Activated T-helper 17 cell treated with anti-CD3 and anti-CD28 coated beads, Interleukin-2, amount 50 U/mL, for 72 hours (primary cell): ENCODE measurements around the gene NAGPA. TPM values are rescaled to one million over a fixed set of nuclear protein-coding genes. Genes with fewer than 3 reads are reported as not detected.

Source experiments
- total RNA-seq, 2 donors: library from RNA; stranded (reverse); gene quantifications; one replicate each; pipeline ENCODE4 v1.2.3, GENCODE V29; 2022

The NAGPA gene
- total RNA-seq, 2 donors from 2014 or later = 8.5 to 18.6 TPM

Other genes starting within 250 kb of the NAGPA start
- not detected for gene SEPTIN12, start 245.6 kb downstream of the NAGPA start, total RNA-seq
- gene SMIM22, start 238.6 kb downstream of the NAGPA start, total RNA-seq = not detected
- 1 to 10 TPM; 8.0 to 8.8 TPM for gene ROGDI, start 231.3 kb downstream of the NAGPA start, total RNA-seq
- gene GLYR1, start 186.6 kb downstream of the NAGPA start, total RNA-seq = 10 to 100 TPM; 57.8 to 97.2 TPM
- 10 to 100 TPM; 23.1 to 38.3 TPM for gene UBN1, start 186.5 kb downstream of the NAGPA start, total RNA-seq
- not detected for gene PPL, start 96.8 kb downstream of the NAGPA start, total RNA-seq
- gene SEC14L5, start 75.6 kb downstream of the NAGPA start, total RNA-seq = 1 to 10 TPM in 1 of 2 donors, under 1 TPM in 1; 0.61 to 1.0 TPM
- gene C16orf89, start 32.0 kb upstream of the NAGPA start, total RNA-seq = not detected
- gene ALG1, start 37.9 kb upstream of the NAGPA start, total RNA-seq = 10 to 100 TPM; 15.1 to 38.1 TPM
- 10 to 100 TPM in 1 of 2 donors, 1 to 10 TPM in 1; 7.3 to 11.7 TPM for gene EEF2KMT, start 63.9 kb upstream of the NAGPA start, total RNA-seq